ENCODE data around the gene ADGB. TPM values are rescaled to one million over a fixed set of nuclear protein-coding genes. Genes with fewer than 3 reads are reported as not detected.
A peak's percentile ranks its signal among the peaks of the same experiment; 100 is the strongest.

Gene ADGB
- total RNA-seq, 2 experiments from 2014 or later: not detected

DNA sequence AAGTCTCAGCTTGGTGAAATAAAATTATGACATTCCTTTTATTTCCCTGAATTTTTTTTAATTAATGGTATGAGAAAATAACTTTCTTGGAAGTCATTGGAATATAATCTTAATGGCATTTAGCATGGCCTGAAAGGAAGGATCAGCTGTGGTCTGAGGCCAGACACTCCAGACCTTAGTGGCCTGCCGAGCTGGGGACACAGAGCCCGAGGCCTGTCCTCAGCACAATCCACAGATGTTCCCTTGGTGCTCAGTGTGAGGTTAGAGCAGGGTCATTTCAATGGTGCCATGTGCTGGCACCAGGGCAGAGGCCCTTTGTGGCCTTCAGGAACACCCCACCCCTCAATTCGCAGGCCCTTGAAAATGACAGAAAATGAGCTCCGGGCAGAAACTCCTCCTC lies 120.6 kb downstream of the ADGB start:
- POLR2A ChIA-PET: no interaction called here

DNA sequence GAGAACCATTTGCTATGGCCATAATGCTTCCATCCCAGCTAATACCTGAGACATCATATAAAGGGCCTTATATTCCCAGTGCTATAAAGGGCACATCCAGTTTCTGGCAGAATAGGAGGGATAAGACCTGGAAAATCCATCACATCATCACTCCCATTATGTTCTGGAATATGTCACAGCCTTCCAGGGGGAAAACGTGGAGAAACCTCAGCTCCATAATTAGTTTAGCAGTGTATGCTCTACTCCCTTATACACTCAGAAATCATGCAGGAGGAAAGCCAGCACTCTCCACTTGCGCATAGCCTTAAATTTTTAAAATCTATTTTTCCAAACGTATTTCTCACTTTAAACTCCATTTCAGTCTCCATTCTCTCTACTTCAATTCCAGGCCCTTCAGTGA lies 140.9 kb downstream of the ADGB start:
- POLR2A ChIA-PET: no interaction called here
- no peaks in the 10 kb centered on the region for H3K9me3 Mint-ChIP-seq

More for the DNA sequence above, 120.6 kb downstream of the ADGB start:
- Mint-ChIP-seq H3K4me3 (no peak overlapping the region), H3K4me1 (no peaks in the 10 kb centered on the region), H3K27ac (no peak overlapping the region), H3K27me3 (no peaks in the 10 kb centered on the region), H3K36me3 (no peaks in the 10 kb centered on the region), H3K9me3 (no peaks in the 10 kb centered on the region)
- no peak for ATAC-seq (ENCODE audit: low read depth)
- no peak for DNase-seq

GRCh38 chr6:146741609-146742008 lies 142.8 kb downstream of the ADGB start:
- ATAC-seq (ENCODE audit: low read depth) (no peak), DNase-seq (no peak)
- POLR2A ChIA-PET: no interaction called here
- no peaks in the 10 kb centered on the region for H3K4me1 Mint-ChIP-seq
- peaks cover 1% of the 10 kb centered on the region for H3K27me3 Mint-ChIP-seq
- H3K4me3 Mint-ChIP-seq: no peak overlapping the region
- no peaks in the 10 kb centered on the region for H3K36me3 Mint-ChIP-seq
- no peak overlapping the region for H3K27ac Mint-ChIP-seq
- no peaks in the 10 kb centered on the region for H3K9me3 Mint-ChIP-seq

More for the DNA sequence above, 140.9 kb downstream of the ADGB start:
- ATAC-seq (ENCODE audit: low read depth) (no peak), DNase-seq (no peak)
- Mint-ChIP-seq H3K27ac (no peak overlapping the region), H3K4me3 (no peak overlapping the region), H3K4me1 (no peaks in the 10 kb centered on the region), H3K36me3 (no peaks in the 10 kb centered on the region), H3K27me3 (peaks cover 4% of the 10 kb centered on the region)

DNA sequence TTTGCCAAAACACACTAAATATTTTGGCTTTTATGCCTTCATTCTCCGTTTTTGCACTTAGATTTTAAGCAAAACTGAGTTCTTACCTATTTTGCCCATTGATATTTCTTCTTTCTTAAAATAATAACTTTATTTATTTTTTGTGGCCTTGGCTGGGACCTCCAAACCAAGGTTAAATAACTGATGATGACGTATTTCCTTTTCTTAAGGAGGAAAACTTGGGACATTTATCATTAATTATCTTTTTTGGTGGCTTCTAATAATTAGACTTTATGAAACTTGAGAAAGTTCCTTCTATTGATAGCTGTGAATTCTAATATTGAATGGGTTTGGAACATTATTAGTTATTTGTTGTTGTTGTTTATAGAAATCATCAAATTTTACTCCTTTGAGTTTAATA lies 154.5 kb downstream of the ADGB start:
- POLR2A ChIA-PET: no interaction called here
- H3K9me3 Mint-ChIP-seq: peaks cover 2% of the 10 kb centered on the region

DNA sequence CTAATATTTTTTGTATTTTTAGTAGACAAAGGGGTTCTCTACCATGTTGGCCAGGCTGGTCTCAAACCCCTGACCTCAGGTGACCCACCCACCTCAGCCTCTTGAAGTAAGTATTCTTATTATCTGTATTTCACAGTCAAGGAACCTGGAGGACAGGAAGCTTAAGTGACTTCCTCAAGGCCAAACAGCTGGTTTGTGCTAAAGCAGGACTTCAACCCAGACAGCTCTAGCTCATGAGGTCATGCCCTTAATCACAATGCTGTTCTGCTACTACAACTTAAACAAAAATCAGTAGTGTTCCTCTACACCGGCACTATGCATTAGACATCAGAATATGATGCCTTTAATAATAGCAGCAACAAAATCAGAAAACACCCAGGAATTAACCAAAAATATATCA lies 168.9 kb downstream of the ADGB start:
- peaks cover 31% of the 10 kb centered on the region for H3K27me3 Mint-ChIP-seq
- H3K27ac Mint-ChIP-seq: no peak overlapping the region
- no peaks in the 10 kb centered on the region for H3K36me3 Mint-ChIP-seq
- POLR2A ChIA-PET: no interaction called here
- peaks cover 16% of the 10 kb centered on the region for H3K4me1 Mint-ChIP-seq
- ATAC-seq (ENCODE audit: low read depth): no peak
- no peak for DNase-seq
- no peak overlapping the region for H3K4me3 Mint-ChIP-seq
- no peaks in the 10 kb centered on the region for H3K9me3 Mint-ChIP-seq

More for the DNA sequence above, 154.5 kb downstream of the ADGB start:
- no peak overlapping the region for H3K27ac Mint-ChIP-seq
- no peaks in the 10 kb centered on the region for H3K4me1 Mint-ChIP-seq
- no peak overlapping the region for H3K4me3 Mint-ChIP-seq
- H3K36me3 Mint-ChIP-seq: no peaks in the 10 kb centered on the region
- peaks cover 10% of the 10 kb centered on the region for H3K27me3 Mint-ChIP-seq
- DNase-seq (no peak), ATAC-seq (ENCODE audit: low read depth) (no peak)

DNA sequence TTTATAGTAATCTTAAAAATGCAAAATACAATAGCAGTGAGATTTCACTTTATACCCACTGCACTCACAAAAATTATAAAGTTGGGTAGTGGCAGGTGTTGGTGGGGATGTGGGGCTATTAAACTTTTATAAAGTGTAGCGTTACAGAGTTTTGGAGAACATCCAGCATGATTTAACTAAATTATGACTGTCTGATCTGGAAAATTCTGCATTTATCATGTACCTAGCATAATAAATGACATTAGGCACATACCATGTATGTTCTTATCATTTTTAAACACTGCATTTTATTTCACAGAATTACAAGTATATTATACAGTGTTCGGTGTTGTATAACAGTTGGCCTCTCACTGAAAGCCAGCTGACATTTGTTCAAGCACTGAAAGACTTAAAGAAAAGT lies 169.9 kb downstream of the ADGB start:
- ATAC-seq (ENCODE audit: low read depth): no peak
- Mint-ChIP-seq H3K4me3 (no peak overlapping the region), H3K27me3 (peaks cover 33% of the 10 kb centered on the region), H3K9me3 (no peaks in the 10 kb centered on the region), H3K36me3 (no peaks in the 10 kb centered on the region), H3K27ac (no peak overlapping the region), H3K4me1 (peaks cover 18% of the 10 kb centered on the region)
- no peak for DNase-seq
- POLR2A ChIA-PET: no interaction called here

DNA sequence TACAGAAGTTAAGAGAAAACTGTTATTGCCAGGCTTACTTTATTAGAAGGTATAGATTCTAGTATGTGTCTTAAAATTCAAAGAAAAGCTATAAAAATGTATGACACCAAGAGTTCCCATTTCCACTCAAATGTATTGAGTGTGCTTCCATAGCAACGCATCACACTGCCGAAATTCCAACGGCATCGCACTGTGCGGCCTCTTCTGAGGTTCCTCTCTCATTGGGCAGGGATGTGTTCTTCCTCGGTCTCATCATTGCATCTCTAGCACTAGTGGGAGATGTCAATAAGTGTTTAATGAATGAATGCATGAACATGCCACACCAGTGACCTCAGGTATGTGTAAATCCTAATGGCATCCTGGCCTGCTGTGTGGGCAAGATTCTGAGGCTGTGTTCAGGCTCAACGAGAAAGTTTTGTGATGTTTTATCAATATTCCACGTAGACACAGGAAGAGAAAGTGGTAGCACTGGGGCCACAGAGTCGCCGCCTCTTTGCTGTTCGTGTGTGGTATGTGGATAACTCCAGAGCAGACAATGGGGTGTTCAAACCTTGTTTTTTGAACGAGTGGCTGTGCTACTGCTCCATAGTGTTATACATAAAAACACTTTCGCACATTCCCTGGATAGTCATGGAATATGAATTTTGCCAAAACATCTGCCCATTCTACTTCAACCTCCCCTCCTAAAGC lies 171.6 kb downstream of the ADGB start:
- no peaks in the 10 kb centered on the region for H3K36me3 Mint-ChIP-seq
- no peaks in the 10 kb centered on the region for H3K9me3 Mint-ChIP-seq
- ATAC-seq (ENCODE audit: low read depth): peak; percentile 69
- peaks cover 18% of the 10 kb centered on the region for H3K4me1 Mint-ChIP-seq
- H3K27ac Mint-ChIP-seq: peak overlapping the region; percentile 72
- peak; percentile 28 for DNase-seq
- H3K27me3 Mint-ChIP-seq: peaks cover 32% of the 10 kb centered on the region
- POLR2A ChIA-PET: no interaction called here
- peak overlapping the region; percentile 80 for H3K4me3 Mint-ChIP-seq

GRCh38 chr6:146770965-146771735 lies 172.4 kb downstream of the ADGB start:
- POLR2A ChIA-PET: no interaction called here
- peak overlapping the region; percentile 72 for H3K27ac Mint-ChIP-seq

GRCh38 chr6:146775220-146775619 lies 176.4 kb downstream of the ADGB start:
- H3K9me3 Mint-ChIP-seq: no peaks in the 10 kb centered on the region
- no peaks in the 10 kb centered on the region for H3K36me3 Mint-ChIP-seq
- peaks cover 20% of the 10 kb centered on the region for H3K27me3 Mint-ChIP-seq
- DNase-seq: no peak
- POLR2A ChIA-PET: no interaction called here
- no peak overlapping the region for H3K4me3 Mint-ChIP-seq
- H3K27ac Mint-ChIP-seq: no peak overlapping the region
- no peak for ATAC-seq (ENCODE audit: low read depth)
- H3K4me1 Mint-ChIP-seq: peaks cover 14% of the 10 kb centered on the region

More at GRCh38 chr6:146770965-146771735, 172.4 kb downstream of the ADGB start:
- H3K36me3 Mint-ChIP-seq: no peaks in the 10 kb centered on the region
- peaks cover 28% of the 10 kb centered on the region for H3K27me3 Mint-ChIP-seq
- H3K9me3 Mint-ChIP-seq: no peaks in the 10 kb centered on the region
- ATAC-seq (ENCODE audit: low read depth) (peak; percentile 80), DNase-seq (peak; percentile 59)
- H3K4me1 Mint-ChIP-seq: peaks cover 18% of the 10 kb centered on the region
- peak overlapping the region; percentile 80 for H3K4me3 Mint-ChIP-seq

DNA sequence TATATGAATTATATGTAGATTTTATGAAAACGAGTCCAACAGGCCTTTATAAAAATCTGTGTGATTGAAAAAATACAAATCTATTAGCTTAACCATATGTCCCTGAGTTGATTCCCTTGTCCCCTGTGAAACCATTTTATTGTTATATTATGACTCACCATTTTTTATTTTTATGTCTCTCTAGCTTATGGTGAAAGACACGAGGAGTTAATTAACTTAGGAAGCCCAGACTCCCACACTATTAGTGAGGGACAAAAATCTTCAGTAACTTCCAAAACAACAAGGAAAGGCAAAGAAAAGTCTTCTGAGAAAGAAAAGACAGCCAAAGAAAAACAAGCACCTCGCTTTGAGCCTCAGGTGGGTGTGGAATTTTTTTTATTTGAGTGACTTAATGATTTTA lies 183.1 kb downstream of the ADGB start:
- Mint-ChIP-seq H3K27ac (no peak overlapping the region), H3K27me3 (peaks cover 16% of the 10 kb centered on the region), H3K9me3 (no peaks in the 10 kb centered on the region), H3K4me3 (no peak overlapping the region), H3K36me3 (no peaks in the 10 kb centered on the region), H3K4me1 (peaks cover 2% of the 10 kb centered on the region)
- DNase-seq: no peak
- POLR2A ChIA-PET: no interaction called here
- no peak for ATAC-seq (ENCODE audit: low read depth)

- Mint-ChIP-seq H3K27me3 (peaks cover 10% of the 10 kb centered on the region), H3K4me1 (peaks cover 13% of the 10 kb centered on the region), H3K9me3 (no peaks in the 10 kb centered on the region), H3K36me3 (no peaks in the 10 kb centered on the region), H3K4me3 (no peak overlapping the region), H3K27ac (no peak overlapping the region)
- no peak for DNase-seq
- POLR2A ChIA-PET: no interaction called here
- peak; percentile 98 for ATAC-seq (ENCODE audit: low read depth)
Measured at GRCh38 chr6:146785001-146785585, 186.3 kb downstream of the ADGB start.

GRCh38 chr6:146787876-146788508 lies 189.2 kb downstream of the ADGB start:
- peaks cover 14% of the 10 kb centered on the region for H3K4me1 Mint-ChIP-seq
- peaks cover 6% of the 10 kb centered on the region for H3K9me3 Mint-ChIP-seq
- no peaks in the 10 kb centered on the region for H3K36me3 Mint-ChIP-seq
- H3K4me3 Mint-ChIP-seq: no peak overlapping the region
- DNase-seq: no peak
- no peak for ATAC-seq (ENCODE audit: low read depth)
- peaks cover 10% of the 10 kb centered on the region for H3K27me3 Mint-ChIP-seq
- POLR2A ChIA-PET: no interaction called here
- no peak overlapping the region for H3K27ac Mint-ChIP-seq

DNA sequence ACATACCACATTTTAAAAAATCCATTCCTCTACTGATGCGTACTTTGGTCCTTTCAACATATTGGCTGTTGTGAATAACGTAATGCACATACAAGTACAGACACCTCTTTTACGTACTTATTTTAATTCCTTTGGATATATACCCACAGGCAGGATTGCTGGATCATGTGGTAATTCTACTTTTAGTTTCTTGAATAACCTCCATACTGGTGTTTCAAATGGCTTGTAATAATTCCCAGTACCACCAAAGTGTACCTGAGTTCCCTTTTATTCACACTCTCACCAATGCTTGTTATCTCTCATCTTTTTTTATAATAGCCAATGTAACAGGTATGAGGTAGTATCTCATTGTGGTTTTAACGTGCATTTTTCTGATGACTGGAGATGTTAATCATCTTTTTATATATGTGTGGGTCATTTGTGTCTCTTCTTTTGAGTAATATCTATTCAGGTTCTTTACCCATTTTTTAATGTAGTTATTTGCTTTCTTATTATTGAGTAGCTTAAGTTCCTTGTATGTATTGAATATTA lies 191.9 kb downstream of the ADGB start:
- peaks cover 12% of the 10 kb centered on the region for H3K4me1 Mint-ChIP-seq
- H3K27me3 Mint-ChIP-seq: peaks cover 5% of the 10 kb centered on the region
- H3K27ac Mint-ChIP-seq: no peak overlapping the region
- no peak for ATAC-seq (ENCODE audit: low read depth)
- H3K4me3 Mint-ChIP-seq: no peak overlapping the region
- DNase-seq: no peak
- H3K9me3 Mint-ChIP-seq: peaks cover 8% of the 10 kb centered on the region
- H3K36me3 Mint-ChIP-seq: no peaks in the 10 kb centered on the region
- POLR2A ChIA-PET: no interaction called here
